ENCODE data around the gene EHF.
"Not testable (repeated sequence)": the region's sequence is repeated elsewhere in the genome, so short reads cannot be mapped to it uniquely, and the experiment has no call there.

Gene EHF

DNA sequence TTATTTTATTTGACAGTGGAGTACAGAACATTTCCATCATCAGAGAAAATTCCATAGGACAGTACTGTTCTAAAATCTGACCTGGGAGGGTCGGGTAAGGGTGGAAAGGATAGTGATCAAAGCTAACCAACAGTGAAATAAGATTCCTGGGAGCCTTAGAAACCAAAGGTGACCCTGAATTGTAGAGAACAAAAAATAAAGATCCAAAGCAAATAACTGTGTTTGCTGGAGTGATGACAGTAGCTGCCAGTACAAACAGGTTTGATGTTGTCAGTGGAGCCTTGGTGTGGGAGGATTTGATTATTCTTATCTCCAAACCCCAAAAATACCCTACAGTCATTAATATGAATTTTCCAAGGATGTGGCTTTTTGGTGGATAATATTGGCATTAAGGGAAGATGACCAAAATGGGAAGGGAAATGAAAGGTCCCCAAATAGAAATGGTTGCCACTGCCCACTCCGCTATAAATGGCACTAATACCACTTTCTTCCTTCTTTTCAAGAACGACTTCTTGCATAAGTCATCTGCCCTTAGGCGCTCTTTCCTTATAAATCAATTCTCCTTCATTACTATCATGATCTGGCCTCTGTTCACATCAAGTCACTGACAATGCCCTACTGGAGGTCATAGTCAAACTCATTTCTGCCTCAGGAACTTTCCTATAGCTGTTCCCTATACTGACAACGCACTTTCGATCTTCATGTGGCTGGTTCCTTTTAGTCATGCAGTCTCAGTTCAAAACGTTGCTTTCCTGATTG is 44.4 kb downstream of the EHF start:
- DNase-seq (ENCODE audit: low read depth in 1 of 2, low spot score in 1 of 2) = no peak

DNA sequence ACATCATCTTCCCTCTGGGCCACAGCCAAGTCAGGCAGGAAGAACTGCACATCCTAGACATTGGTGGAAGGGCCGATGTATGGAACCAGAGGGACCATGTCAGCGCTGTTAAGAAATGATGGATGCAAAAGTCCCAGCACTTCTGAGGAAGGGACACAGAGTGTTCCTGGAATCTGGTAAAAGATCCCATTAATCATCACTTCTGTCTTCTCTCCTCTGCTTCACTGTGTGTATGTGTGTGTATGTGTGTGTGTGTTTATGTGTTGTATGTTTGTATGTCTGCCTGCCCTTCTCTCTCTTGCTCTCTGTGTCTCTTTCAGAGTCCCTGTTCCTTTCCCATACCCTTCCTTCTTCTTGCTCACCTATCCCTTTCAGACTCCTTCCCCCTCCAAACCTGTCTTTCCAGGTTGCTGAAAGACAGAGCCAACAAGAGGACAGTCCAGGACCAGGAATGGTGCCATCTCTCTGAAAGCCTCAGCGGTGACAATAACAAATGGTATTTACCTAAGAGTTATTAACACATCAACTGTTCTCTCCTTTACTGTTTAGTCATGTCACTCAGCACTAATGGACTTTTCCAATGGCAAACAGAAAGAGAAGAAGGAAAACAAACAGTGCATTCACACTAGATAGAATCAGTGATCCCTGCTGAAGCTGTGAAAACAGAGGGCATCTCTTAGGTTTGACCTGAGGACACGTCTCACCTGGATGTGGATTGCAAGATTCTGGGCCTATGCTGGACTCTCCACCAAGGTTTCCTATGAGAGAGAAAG is 47.1 kb downstream of the EHF start:
- no peak for DNase-seq (ENCODE audit: low read depth in 1 of 2, low spot score in 1 of 2)

DNA sequence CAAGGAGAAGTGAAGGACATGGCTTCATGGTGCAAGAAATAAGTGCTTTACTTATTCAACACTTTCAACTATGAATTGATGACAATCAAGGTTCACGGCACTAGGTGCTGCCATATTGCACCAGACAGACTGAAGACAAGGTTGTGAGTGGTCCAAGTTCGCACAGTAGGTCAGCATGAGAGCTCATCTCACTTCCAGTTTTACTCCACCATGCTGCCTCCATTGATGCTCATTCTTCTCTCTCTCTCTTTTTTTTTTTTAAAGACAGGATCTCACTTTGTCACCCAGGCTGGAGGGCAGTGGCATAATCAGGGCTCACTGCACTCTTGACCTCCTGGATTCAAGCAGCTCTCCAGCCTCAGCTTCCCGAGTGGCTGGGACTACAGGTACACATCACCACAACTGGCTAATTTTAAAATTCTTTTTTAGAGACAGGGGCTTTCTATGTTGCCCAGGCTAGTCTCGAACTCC is 47.7 kb downstream of the EHF start:
- no peak for DNase-seq (ENCODE audit: low read depth in 1 of 2, low spot score in 1 of 2)

DNA sequence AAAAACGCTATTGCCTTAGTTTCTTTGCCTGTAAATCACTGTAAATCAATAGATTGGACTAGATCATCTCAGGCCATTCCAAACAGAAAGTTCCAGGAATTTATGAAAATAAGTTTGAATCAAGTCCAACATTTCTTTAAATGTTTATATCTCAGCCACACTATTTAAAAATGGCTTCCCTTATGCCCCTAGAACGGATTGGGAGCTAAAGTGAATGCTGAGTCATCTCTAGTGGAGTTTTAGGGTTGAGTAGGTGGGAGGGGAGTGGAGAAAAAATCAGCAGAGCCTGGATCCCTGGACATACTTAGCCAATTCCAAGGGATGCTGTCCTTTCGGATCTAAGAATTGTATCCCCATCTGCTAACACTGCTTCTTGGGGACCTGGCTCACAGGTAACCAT is 48.6 kb downstream of the EHF start:
- no peak for DNase-seq (ENCODE audit: low read depth in 1 of 2, low spot score in 1 of 2)

DNA sequence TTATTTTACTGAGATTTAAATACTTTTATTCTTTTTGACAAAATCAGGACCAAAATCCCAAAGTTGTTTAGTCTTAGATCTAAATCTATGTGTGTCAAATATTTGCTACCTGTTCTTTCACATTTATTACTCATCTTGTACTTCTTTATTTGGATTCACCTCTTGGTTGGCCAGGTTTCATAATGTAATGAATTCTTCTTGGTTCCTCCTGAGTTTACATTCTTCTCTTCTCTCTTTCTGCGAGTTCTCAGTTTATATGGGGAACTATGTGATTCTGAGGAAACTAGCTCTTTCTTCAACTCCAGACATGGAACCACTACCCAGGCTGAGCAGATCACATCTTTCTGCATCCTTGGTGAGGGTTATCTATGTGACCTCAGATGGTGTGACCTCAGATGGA is 50.2 kb downstream of the EHF start:
- no peak for DNase-seq (ENCODE audit: low read depth in 1 of 2, low spot score in 1 of 2)

DNA sequence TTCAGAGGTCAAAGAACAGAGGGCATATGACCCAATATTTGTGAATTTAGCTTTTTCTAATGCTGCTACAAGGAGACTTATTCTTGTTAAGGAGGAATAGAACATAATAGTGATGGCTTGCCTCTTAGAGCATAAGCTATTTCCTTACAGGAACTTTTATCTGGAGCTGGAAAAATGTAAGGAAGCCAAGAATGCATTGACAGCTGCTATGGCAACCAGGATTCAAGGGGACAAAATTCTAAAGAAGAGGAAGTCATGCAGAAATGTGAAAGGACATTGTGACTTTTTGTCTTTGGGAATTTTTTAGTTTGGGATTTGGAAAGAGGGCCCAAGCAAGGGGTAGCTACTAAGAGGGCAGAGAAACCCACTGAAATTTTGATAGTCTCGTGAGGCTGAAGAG is 51.1 kb downstream of the EHF start:
- no peak for DNase-seq (ENCODE audit: low read depth in 1 of 2, low spot score in 1 of 2)

DNA sequence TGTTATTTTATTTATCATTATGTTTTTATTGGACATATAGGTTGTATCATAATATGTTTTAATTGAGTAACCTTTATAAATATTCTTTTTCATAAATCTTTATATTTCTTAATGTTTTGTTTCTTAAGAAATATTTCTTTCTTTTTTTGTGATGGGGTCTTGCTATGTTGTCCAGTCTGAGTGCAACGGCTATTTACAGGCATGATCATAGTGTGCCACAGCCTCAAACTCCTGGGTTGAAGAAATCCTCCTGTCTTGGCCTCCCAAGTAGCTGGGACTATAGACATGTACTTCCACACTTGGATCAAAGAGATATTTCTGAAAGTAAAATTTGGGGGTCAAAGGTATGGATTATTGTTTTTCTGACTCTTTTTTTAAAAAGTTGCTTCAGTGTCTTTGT is 53.1 kb downstream of the EHF start:
- DNase-seq (ENCODE audit: low read depth in 1 of 2, low spot score in 1 of 2) = no peak

DNA sequence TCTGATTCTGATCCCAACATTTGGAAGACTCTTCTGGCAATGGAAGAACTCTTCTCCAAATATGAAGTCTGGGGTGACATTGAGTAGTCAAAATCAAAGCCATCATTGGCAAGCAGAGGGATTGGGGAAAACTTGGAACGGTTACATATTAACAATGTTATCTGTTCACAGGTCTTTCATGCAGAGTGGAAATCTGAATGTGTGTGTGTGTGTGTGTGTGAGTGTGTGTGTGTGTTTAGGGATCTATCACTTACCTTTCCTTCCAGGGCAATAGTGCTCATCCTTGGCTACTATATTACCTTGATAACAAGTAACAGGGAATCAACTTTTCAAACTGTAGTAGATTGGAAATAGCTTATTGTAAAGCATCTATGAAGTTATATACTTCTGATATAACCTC is 55.3 kb downstream of the EHF start:
- no peak for DNase-seq (ENCODE audit: low read depth in 1 of 2, low spot score in 1 of 2)

DNA sequence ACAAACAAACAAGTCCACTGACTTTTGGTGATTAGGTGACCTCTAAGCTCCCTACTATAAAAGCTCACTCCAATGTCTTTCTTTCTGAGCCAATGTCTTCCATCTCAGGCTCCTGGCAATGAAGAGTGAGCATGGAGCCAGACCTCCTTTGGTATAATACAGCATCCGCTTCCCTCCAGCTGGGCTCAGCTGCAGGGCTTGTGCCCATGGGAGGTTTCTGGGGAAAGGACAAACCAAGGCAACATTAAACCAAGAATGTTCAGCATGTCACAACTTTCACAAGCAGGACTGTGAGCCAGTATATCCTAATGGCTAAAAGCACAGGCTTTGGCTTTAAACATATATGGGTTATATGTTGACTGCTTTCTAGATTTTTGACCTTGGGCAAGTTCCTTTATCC is 58.8 kb downstream of the EHF start:
- DNase-seq (ENCODE audit: low read depth in 1 of 2, low spot score in 1 of 2) = no peak

DNA sequence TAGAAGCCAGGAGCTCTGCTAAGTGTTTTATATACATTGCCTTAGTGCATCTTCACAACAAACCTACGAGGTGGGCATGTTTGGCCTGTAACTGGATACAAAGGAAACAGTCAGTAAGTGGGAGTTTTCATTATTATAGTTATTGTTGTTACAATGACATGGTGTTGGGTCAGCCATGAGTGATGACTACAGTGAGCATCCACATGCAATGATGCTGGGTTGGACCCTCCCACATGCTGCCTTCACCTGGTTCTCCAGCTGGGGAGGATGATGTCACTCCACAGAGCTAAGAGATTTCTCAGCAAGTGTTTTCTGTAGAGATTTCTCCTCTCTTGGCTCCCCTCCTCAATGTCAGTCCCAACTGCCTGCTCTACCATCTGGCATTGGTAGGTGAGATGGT is 59.3 kb downstream of the EHF start:
- DNase-seq (ENCODE audit: low read depth in 1 of 2, low spot score in 1 of 2) = no peak

DNA sequence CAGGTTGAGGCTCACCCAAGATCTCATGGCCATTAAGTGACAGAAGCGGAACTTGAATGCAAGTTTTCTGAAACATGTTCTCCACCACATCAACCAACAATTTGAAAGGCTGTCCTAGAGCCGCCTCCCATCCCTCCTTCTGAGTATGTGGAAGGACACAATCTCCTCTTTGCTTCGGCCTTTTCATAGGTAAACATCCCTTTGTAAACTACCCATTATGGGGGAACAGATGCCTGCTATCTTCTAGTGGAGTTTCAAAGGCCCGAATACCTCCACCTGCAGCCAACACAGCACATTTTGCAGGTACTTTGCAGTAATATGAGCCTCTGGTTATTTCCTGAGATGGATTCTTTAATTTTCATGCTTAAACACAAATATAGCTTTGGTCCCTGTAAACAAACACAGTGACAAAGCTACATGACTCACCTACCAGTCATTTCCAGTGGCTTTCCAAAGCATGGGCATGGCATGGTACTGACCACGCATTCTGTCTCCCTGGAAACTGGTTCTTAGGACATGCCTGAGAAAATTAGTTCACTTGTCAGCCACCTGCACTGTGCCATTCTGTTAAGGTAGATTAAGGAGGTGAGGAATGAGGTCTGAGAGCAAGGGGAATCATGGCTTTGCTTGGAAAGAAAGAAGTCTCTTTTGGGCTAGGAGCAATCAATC is 60.2 kb downstream of the EHF start:
- DNase-seq (ENCODE audit: low read depth in 1 of 2, low spot score in 1 of 2) = no peak

DNA sequence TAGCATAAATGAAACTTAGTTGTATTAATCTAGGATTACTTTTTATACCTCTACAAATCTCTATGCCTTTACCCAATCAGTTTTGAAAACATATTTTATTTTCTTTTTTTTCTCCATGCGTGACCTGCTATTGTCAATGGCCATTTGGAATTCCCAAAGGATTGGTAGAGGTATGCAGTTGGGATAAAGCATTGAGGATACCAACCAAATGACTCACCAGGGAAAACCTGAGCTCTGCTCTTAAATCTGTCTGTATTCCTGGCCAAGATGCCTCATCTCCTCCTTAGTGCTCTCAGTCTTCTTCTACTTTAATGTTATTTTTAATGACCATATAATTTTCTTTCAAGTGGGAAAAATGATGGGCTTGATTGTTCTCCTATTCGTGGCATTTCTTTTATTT is 61.9 kb downstream of the EHF start:
- DNase-seq (ENCODE audit: low read depth in 1 of 2, low spot score in 1 of 2) = no peak

DNA sequence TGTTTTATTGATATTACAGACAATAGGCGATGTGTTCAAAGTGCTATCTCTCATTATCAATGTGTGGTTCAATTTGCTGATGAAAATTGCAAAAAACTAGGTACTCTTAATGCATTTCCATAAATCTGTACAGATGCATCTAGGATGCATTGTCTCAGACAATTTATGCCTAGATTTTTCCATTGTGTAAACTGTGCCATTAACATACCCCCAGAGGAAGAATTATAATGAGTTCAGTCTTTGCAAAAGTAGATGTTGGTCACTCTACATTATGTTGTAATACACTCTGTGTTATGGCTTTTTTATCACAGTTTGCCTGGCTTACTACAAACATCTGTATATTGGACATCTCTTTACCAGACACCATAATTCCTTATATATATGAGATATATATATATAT is 62.5 kb downstream of the EHF start:
- DNase-seq (ENCODE audit: low read depth in 1 of 2, low spot score in 1 of 2) = no peak

DNA sequence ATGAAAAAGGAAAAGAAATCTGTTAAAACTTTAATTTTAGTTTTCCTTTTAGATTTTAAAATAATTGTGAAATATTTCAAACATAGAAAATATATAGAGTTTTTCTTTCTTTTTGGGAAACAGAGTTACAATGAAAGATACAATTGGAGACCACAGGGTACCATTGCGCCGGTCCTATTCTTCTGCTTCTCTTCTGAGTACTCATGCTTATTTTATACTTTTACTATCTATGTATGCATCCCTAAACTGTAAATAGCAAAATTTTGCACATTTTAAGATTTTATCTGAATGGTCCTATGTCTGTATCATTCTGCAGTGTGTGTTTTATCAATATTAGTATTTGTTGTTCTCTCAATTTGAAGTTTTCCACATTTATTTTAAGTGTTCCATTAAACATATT is 65.0 kb downstream of the EHF start:
- DNase-seq (ENCODE audit: low read depth in 1 of 2, low spot score in 1 of 2) = no peak

DNA sequence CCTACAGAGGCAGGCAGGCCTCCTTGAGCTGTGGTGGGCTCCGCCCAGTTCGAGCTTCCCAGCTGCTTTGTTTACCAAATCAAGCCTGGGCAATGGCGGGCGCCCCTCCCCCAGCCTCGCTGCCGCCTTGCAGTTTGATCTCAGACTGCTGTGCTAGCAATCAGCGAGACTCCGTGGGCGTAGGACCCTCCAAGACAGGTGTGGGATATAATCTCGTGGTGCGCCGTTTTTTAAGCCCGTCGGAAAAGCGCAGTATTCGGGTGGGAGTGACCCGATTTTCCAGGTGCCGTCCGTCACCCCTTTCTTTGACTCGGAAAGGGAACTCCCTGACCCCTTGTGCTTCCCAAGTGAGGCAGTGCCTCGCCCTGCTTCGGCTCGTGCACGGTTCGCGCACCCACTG is 71.4 kb downstream of the EHF start:
- DNase-seq (ENCODE audit: low read depth in 1 of 2, low spot score in 1 of 2) = not testable (repeated sequence)

DNA sequence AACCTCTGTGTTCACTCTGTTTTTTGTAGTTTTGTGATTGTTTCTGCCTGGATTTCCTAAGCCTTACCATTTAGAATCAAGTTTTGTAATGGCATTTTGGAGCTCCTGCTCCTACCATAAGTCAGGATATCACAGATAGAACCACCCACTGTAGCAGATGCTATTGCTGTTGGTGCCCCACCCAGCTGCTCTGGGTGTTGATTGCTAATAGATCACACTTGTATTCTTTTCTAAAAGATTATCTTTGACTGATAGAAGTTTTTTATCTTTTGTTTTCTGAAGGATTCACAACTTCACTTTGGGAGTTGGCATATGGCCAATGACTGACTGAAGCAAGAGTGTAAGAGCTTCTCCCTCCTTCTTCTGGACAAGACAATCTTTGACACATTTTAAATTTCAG is 76.0 kb downstream of the EHF start:
- DNase-seq (ENCODE audit: low read depth in 1 of 2, low spot score in 1 of 2) = no peak

DNA sequence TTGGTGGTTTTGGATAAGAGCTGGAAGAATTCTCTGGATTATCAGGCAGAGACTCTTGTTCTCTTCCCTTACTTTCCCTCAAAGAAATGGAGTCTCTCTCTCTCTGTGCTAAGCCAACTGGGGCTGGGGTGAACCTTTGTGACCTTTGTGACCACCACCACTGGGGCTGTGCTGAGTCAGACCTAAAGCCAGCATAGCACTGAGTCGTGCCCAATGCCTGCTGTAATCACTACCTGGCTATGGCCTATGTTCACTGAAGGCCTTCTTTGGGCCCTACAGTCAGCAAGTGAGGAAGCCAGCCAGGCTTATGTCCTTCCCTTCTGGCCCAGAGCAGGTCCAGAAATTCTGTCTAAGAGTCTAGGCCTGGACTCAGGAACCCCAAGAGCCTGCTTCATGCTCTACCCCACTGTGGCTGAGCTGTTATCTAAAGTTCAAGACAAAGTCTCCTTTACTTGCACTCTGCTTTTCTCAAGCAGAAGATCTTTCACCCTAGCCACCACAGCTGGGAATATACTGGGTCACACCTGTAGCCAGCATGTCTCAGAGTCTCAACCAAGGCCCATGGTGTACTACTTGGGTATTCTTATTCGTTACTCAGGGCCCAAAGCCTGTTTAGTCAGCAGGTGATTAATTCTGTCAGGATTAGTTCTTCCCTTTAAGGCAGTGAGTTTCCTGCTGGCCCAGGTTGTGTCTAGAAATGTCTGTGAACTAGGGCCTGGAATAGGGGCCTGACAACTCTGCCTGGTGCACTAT is 86.0 kb downstream of the EHF start:
- DNase-seq (ENCODE audit: low read depth in 1 of 2, low spot score in 1 of 2) = no peak

DNA sequence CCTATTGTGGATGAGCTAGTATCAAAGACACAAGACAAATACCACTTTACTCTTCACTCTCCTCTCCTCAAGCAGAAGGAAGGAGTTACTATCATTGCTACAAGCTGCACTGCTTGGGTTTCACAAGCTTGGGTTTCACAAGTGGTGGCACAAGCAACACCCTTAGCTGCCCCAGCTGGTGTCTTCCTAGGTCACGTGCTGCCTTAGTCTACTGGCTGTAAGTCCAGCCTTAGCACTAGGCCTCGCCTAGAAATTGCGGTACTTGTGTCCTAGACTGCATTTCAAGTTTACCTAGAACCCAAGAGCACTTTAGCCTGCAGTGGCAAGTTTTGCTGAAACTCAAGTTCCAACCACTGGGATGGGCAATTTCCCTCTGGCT is 86.6 kb downstream of the EHF start:
- no peak for DNase-seq (ENCODE audit: low read depth in 1 of 2, low spot score in 1 of 2)
